Measurements from ENCODE around the gene PRR15L. TPM values are rescaled to one million over a fixed set of nuclear protein-coding genes. Genes with fewer than 3 reads are reported as not detected.
A peak's percentile ranks its signal among the peaks of the same experiment; 100 is the strongest.

PRR15L gene
- total RNA-seq, 3 donors from 2014 or later = 38.7 to 105 TPM; not detected in 1

- no peak overlapping the region for H3K27ac ChIP-seq
- DNase-seq (ENCODE audit: low spot score in 2 of 2) = no peak
- H3K4me1 ChIP-seq = peaks cover 14 to 17% of the 10 kb centered on the region in 2 donors
- TF ChIP-seq CTCF (IDR thresholded peaks at IDR 0.05) (no peak), POLR2A (IDR thresholded peaks at IDR 0.05) (no peak), POLR2AphosphoS5 (IDR thresholded peaks at IDR 0.05) (no peak)
- no peaks in the 10 kb centered on the region for H3K27me3 ChIP-seq
- intact Hi-C loops (cut with DNase I; ENCODE audit: low total_unique reads) = loop anchor here (1.0 kb wide), 1 partner anchor 19 kb away; no protein-coding TSS in a partner anchor
- no peaks in the 10 kb centered on the region for H3K9me3 ChIP-seq
- H3K36me3 ChIP-seq = no peaks in the 10 kb centered on the region
- no peak overlapping the region for H3K4me3 ChIP-seq
Measured at GRCh38 chr17:47918006-47918405, 39.7 kb downstream of the PRR15L start.

GRCh38 chr17:47917581-47917980, 40.1 kb downstream of the PRR15L start:
- H3K4me1 ChIP-seq = peaks cover 14 to 17% of the 10 kb centered on the region in 2 donors
- no peaks in the 10 kb centered on the region for H3K9me3 ChIP-seq
- no peaks in the 10 kb centered on the region for H3K36me3 ChIP-seq
- no peak overlapping the region for H3K4me3 ChIP-seq
- H3K27ac ChIP-seq = no peak overlapping the region
- no peaks in the 10 kb centered on the region for H3K27me3 ChIP-seq
- TF ChIP-seq POLR2A (IDR thresholded peaks at IDR 0.05) (no peak), POLR2AphosphoS5 (IDR thresholded peaks at IDR 0.05) (no peak), CTCF (IDR thresholded peaks at IDR 0.05) (no peak)
- intact Hi-C loops (cut with DNase I; ENCODE audit: low total_unique reads) = no loop called here
- no peak for DNase-seq (ENCODE audit: low spot score in 2 of 2)

- DNase-seq (ENCODE audit: low spot score in 2 of 2) = no peak
- no peaks in the 10 kb centered on the region for H3K27me3 ChIP-seq
- H3K36me3 ChIP-seq = no peaks in the 10 kb centered on the region
- TF ChIP-seq CTCF (IDR thresholded peaks at IDR 0.05) (no peak), POLR2AphosphoS5 (IDR thresholded peaks at IDR 0.05) (no peak), POLR2A (IDR thresholded peaks at IDR 0.05) (no peak)
- intact Hi-C loops (cut with DNase I; ENCODE audit: low total_unique reads) = no loop called here
- H3K4me3 ChIP-seq = no peak overlapping the region
- no peaks in the 10 kb centered on the region for H3K9me3 ChIP-seq
- peak overlapping the region; percentile 83 to 89 for H3K27ac ChIP-seq
- H3K4me1 ChIP-seq = peaks cover 14 to 17% of the 10 kb centered on the region in 2 donors
Measured at GRCh38 chr17:47916489-47917208, 41.0 kb downstream of the PRR15L start.

- Histone ChIP-seq H3K36me3 (no peaks in the 10 kb centered on the region), H3K27me3 (no peaks in the 10 kb centered on the region), H3K27ac (peak overlapping the region; percentile 83 to 89), H3K4me3 (peak overlapping the region in 1 of 3 donors; percentile 23), H3K9me3 (no peaks in the 10 kb centered on the region), H3K4me1 (peaks cover 14 to 17% of the 10 kb centered on the region in 2 donors)
- intact Hi-C loops (cut with DNase I; ENCODE audit: low total_unique reads) = no loop called here
- peak in 1 of 2 donors; percentile 67 for DNase-seq (ENCODE audit: low spot score in 2 of 2)
- TF ChIP-seq POLR2A (IDR thresholded peaks at IDR 0.05) (no peak), CTCF (IDR thresholded peaks at IDR 0.05) (no peak), POLR2AphosphoS5 (IDR thresholded peaks at IDR 0.05) (no peak)
Measured at GRCh38 chr17:47915776-47916398, 41.8 kb downstream of the PRR15L start.

GRCh38 chr17:47914306-47914948, 43.3 kb downstream of the PRR15L start:
- DNase-seq (ENCODE audit: low spot score in 2 of 2) = peak in 1 of 2 donors; percentile 81
- Histone ChIP-seq H3K4me3 (no peak overlapping the region), H3K9me3 (no peaks in the 10 kb centered on the region), H3K4me1 (peaks cover 15 to 17% of the 10 kb centered on the region in 2 donors), H3K27me3 (no peaks in the 10 kb centered on the region), H3K36me3 (no peaks in the 10 kb centered on the region), H3K27ac (peak overlapping the region; percentile 77 to 83)
- intact Hi-C loops (cut with DNase I; ENCODE audit: low total_unique reads) = no loop called here
- no peak for TF ChIP-seq POLR2A (IDR thresholded peaks at IDR 0.05)
- no peak for TF ChIP-seq POLR2AphosphoS5 (IDR thresholded peaks at IDR 0.05)
- TF ChIP-seq CTCF (IDR thresholded peaks at IDR 0.05) = no peak

Data from breast epithelium (tissue), 4 donors.